SU-DHL-6 (cell line): ENCODE measurements around the gene MRPS34.

Experiments used
- EZH2phosphoT487 ChIP-seq: fragments of 200-600 bp; sonication (generic), shearing (Covaris generic); conservative IDR thresholded peaks from 2 replicates; pipeline ENCODE4 v1.6.1; 2018; ENCODE audit warnings: mild to moderate bottlenecking, antibody characterized with exemption, low read length, moderate library complexity, mixed read lengths
- TF ChIP-seq, protein P1 (sequence below): fragments of 200-600 bp; sonication (generic); IDR thresholded peaks from one replicate; pipeline ENCODE4 v1.5.1; 2017; ENCODE audit warnings: antibody characterized with exemption, mild to moderate bottlenecking, low read length, moderate library complexity; ENCODE audit not compliant: insufficient read depth, poor library complexity, severe bottlenecking

DNA sequence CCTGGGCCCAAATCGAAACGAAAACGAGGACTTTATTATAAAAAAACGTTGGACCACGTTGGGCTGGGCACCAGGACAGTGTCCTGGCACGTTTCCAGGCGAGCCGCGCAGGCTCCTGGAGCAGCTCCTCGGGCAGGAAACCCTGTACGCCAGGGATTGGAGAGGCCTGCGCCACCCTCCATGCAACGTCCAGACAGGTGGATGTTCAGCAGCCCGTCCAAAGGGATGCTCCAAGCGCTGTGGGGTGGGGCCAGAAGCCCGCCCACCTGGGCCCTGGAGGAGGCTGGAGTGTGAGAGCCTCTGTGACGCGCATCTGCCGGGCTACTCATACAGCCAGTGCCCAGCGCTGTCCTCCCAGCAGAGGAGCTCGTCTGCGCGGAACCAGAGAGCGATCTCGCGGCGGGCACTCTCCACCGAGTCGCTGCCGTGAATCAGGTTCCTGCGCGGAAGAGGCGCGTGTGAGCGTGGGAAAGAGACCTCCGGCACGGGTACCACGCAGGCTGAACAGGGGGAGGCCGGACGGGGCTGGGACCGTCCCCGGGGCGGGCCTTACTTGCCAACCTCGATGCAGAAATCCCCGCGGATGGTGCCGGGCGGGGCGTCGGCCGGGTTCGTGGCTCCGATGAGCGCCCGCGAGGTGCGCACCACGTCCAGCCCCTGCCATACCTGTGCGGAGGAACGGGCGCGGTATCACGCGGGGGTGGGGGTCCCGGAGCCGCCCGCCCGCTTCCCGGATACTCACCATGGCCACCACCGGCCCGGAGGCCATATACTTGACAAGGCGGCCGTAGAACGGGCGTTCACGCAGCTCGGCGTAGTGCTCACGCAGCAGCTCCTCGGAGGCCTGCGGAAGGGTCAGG lies 2.4 kb downstream of the MRPS34 start:
- TF ChIP-seq, protein P1, sequence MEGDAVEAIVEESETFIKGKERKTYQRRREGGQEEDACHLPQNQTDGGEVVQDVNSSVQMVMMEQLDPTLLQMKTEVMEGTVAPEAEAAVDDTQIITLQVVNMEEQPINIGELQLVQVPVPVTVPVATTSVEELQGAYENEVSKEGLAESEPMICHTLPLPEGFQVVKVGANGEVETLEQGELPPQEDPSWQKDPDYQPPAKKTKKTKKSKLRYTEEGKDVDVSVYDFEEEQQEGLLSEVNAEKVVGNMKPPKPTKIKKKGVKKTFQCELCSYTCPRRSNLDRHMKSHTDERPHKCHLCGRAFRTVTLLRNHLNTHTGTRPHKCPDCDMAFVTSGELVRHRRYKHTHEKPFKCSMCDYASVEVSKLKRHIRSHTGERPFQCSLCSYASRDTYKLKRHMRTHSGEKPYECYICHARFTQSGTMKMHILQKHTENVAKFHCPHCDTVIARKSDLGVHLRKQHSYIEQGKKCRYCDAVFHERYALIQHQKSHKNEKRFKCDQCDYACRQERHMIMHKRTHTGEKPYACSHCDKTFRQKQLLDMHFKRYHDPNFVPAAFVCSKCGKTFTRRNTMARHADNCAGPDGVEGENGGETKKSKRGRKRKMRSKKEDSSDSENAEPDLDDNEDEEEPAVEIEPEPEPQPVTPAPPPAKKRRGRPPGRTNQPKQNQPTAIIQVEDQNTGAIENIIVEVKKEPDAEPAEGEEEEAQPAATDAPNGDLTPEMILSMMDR: no peak
- no peak for TF ChIP-seq EZH2phosphoT487
